ENCODE results near the gene AEN.
A peak's percentile ranks its signal among the peaks of the same experiment; 100 is the strongest.

Gene AEN

GRCh38 chr15:88620995-88621772, at the start of gene AEN:
Gene AEN, plus strand, starts transcription at chr15:88621340. Its CDS starts 4,870 bp downstream, at chr15:88626210.
- DNase-seq (ENCODE audit: low read depth, low spot score), result peak; percentile 70

- no peak for DNase-seq (ENCODE audit: low read depth, low spot score)
Measured at GRCh38 chr15:88571852-88572259, 49.3 kb upstream of the AEN start.

- no peak for DNase-seq (ENCODE audit: low read depth, low spot score)
Measured at GRCh38 chr15:88574077-88574476, 47.1 kb upstream of the AEN start.

- DNase-seq (ENCODE audit: low read depth, low spot score), result no peak
Measured at GRCh38 chr15:88574655-88575054, 46.5 kb upstream of the AEN start.

- DNase-seq (ENCODE audit: low read depth, low spot score), result no peak
Measured at GRCh38 chr15:88579322-88579721, 41.8 kb upstream of the AEN start.

GRCh38 chr15:88580532-88580931, 40.6 kb upstream of the AEN start:
- no peak for DNase-seq (ENCODE audit: low read depth, low spot score)

GRCh38 chr15:88586401-88587162, 34.6 kb upstream of the AEN start:
- DNase-seq (ENCODE audit: low read depth, low spot score), result no peak

GRCh38 chr15:88590759-88591158, 30.4 kb upstream of the AEN start:
- no peak for DNase-seq (ENCODE audit: low read depth, low spot score)

- no peak for DNase-seq (ENCODE audit: low read depth, low spot score)
Measured at GRCh38 chr15:88591384-88591783, 29.8 kb upstream of the AEN start.

- no peak for DNase-seq (ENCODE audit: low read depth, low spot score)
Measured at GRCh38 chr15:88603885-88604284, 17.3 kb upstream of the AEN start.

GRCh38 chr15:88604381-88605188, 16.6 kb upstream of the AEN start:
- no peak for DNase-seq (ENCODE audit: low read depth, low spot score)

GRCh38 chr15:88605189-88606069, 15.7 kb upstream of the AEN start:
- no peak for DNase-seq (ENCODE audit: low read depth, low spot score)

- no peak for DNase-seq (ENCODE audit: low read depth, low spot score)
Measured at GRCh38 chr15:88606070-88606794, 14.9 kb upstream of the AEN start.

GRCh38 chr15:88607951-88608350, 13.2 kb upstream of the AEN start:
- no peak for DNase-seq (ENCODE audit: low read depth, low spot score)

GRCh38 chr15:88608607-88609181, 12.4 kb upstream of the AEN start:
- DNase-seq (ENCODE audit: low read depth, low spot score), result no peak

GRCh38 chr15:88609344-88610090, 11.6 kb upstream of the AEN start:
- no peak for DNase-seq (ENCODE audit: low read depth, low spot score)

GRCh38 chr15:88610701-88611231, 10.4 kb upstream of the AEN start:
- no peak for DNase-seq (ENCODE audit: low read depth, low spot score)

GRCh38 chr15:88612186-88612796, 8.8 kb upstream of the AEN start:
- DNase-seq (ENCODE audit: low read depth, low spot score), result no peak

All from iPS DF 19.7 (cell line).